ENCODE measurements around the gene PRRC2B.

The PRRC2B gene

DNA sequence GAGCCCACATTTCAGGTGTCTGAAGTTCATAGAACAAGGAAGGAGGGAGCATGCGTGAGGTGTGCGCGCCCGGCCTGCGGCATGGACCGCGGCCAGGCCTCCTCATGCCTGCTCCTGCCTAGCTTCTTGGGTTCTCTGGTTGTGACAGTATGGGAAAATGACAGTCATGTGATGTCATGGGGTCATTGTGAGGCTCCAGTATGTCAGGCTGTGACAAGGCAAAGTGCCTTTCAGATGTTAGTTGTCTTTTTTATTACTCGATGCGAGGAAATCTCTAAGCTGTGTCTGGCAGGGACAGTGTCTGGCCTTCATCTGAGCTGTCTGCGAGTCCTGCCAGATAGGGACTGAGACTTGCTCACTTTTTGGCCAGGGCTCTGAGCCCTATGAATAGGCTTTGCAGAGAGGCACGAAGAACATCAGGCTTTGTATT, 123.9 kb downstream of the PRRC2B start:
- no peak overlapping the region for H2BK5ac ChIP-seq (ENCODE audit: low read depth, low read length, poor library complexity)
- no peaks in the 10 kb centered on the region for H3K79me1 ChIP-seq (ENCODE audit: low read length)
- no peak overlapping the region for H4K12ac ChIP-seq (ENCODE audit: low read depth, low read length)
- no peaks in the 10 kb centered on the region for H3K27me3 ChIP-seq (ENCODE audit: insufficient read depth, low read length)
- H2BK12ac ChIP-seq (ENCODE audit: low read length), result no peak overlapping the region
- peaks cover 12% of the 10 kb centered on the region for H3K9me3 ChIP-seq (ENCODE audit: insufficient read depth, low read depth, low read length)
- H3K27ac ChIP-seq (ENCODE audit: low read depth, low read length), result no peak overlapping the region
- H4K8ac ChIP-seq (ENCODE audit: low read depth, low read length), result no peak overlapping the region
- no peak overlapping the region for H3K23ac ChIP-seq (ENCODE audit: low read length)
- no peak overlapping the region for H3K4me2 ChIP-seq (ENCODE audit: low read length)
- H3K4me1 ChIP-seq (ENCODE audit: control insufficient read depth in 1 of 2, insufficient read depth in 2 of 2, low read length in 2 of 2), result no peaks in the 10 kb centered on the region
- H2BK120ac ChIP-seq (ENCODE audit: insufficient read depth, low read length, poor library complexity), result no peak overlapping the region
- no peak overlapping the region for H2AFZ ChIP-seq (ENCODE audit: insufficient read depth, low read length, poor library complexity)
- no peak overlapping the region for H2AK5ac ChIP-seq (ENCODE audit: low read length)
- no CpG with 5 or more reads among the region's 11 CpGs for WGBS (ENCODE audit: extremely low coverage, insufficient coverage, insufficient read length)
- no peak overlapping the region for H3K4ac ChIP-seq (ENCODE audit: low read depth, low read length)
- H3K18ac ChIP-seq (ENCODE audit: low read length), result no peak overlapping the region
- H3K79me2 ChIP-seq (ENCODE audit: control insufficient read depth, insufficient read depth, low read length, poor library complexity), result no peaks in the 10 kb centered on the region
- no peak overlapping the region for H3K9ac ChIP-seq (ENCODE audit: low read length)
- no peak overlapping the region for H4K91ac ChIP-seq (ENCODE audit: low read depth, low read length)
- H3K14ac ChIP-seq (ENCODE audit: low read length), result no peak overlapping the region
- no peak for DNase-seq
- no peak overlapping the region for H3K4me3 ChIP-seq (ENCODE audit: low read depth, low read length)
- H3K36me3 ChIP-seq (ENCODE audit: control insufficient read depth in 1 of 2, insufficient read depth in 2 of 2, low read length in 2 of 2), result peaks cover 92 to 95% of the 10 kb centered on the region in 2 experiments

DNA sequence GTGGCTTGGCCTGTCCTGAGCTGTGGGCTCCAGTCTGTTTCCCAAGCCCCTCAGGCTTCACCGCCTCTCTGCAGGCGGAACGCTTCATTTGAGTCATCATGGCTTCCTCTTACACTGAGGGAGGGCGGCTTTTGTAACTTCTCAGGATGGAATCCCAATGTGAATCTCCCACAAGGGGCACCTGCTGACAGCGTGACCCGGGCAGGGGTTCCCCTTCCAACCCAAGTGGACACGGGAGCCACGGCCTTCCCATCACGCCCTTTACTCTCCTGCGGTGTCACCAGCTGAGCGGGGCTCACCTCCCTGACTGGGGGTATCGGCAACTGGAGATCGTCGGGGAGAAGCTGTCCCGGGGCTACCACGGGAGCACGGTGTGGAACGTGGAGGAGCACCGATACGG, 124.7 kb downstream of the PRRC2B start:
- H2BK5ac ChIP-seq (ENCODE audit: low read depth, low read length, poor library complexity), result no peak overlapping the region
- no peak overlapping the region for H4K8ac ChIP-seq (ENCODE audit: low read depth, low read length)
- H3K9me3 ChIP-seq (ENCODE audit: insufficient read depth, low read depth, low read length), result peaks cover 12% of the 10 kb centered on the region
- H3K36me3 ChIP-seq (ENCODE audit: control insufficient read depth in 1 of 2, insufficient read depth in 2 of 2, low read length in 2 of 2), result peaks cover 92 to 95% of the 10 kb centered on the region in 2 experiments
- no peak overlapping the region for H2BK120ac ChIP-seq (ENCODE audit: insufficient read depth, low read length, poor library complexity)
- H3K4me1 ChIP-seq (ENCODE audit: control insufficient read depth in 1 of 2, insufficient read depth in 2 of 2, low read length in 2 of 2), result no peaks in the 10 kb centered on the region
- H3K4ac ChIP-seq (ENCODE audit: low read depth, low read length), result no peak overlapping the region
- H4K91ac ChIP-seq (ENCODE audit: low read depth, low read length), result no peak overlapping the region
- no peak overlapping the region for H3K4me3 ChIP-seq (ENCODE audit: low read depth, low read length)
- no CpG with 5 or more reads among the region's 20 CpGs for WGBS (ENCODE audit: extremely low coverage, insufficient coverage, insufficient read length)
- no peak overlapping the region for H3K14ac ChIP-seq (ENCODE audit: low read length)
- H4K12ac ChIP-seq (ENCODE audit: low read depth, low read length), result no peak overlapping the region
- no peak overlapping the region for H2AK5ac ChIP-seq (ENCODE audit: low read length)
- H3K9ac ChIP-seq (ENCODE audit: low read length), result no peak overlapping the region
- H3K79me1 ChIP-seq (ENCODE audit: low read length), result no peaks in the 10 kb centered on the region
- no peaks in the 10 kb centered on the region for H3K27me3 ChIP-seq (ENCODE audit: insufficient read depth, low read length)
- no peak overlapping the region for H2BK12ac ChIP-seq (ENCODE audit: low read length)
- H3K23ac ChIP-seq (ENCODE audit: low read length), result no peak overlapping the region
- no peaks in the 10 kb centered on the region for H3K79me2 ChIP-seq (ENCODE audit: control insufficient read depth, insufficient read depth, low read length, poor library complexity)
- no peak overlapping the region for H2AFZ ChIP-seq (ENCODE audit: insufficient read depth, low read length, poor library complexity)
- DNase-seq, result no peak
- no peak overlapping the region for H3K4me2 ChIP-seq (ENCODE audit: low read length)
- no peak overlapping the region for H3K18ac ChIP-seq (ENCODE audit: low read length)
- no peak overlapping the region for H3K27ac ChIP-seq (ENCODE audit: low read depth, low read length)

DNA sequence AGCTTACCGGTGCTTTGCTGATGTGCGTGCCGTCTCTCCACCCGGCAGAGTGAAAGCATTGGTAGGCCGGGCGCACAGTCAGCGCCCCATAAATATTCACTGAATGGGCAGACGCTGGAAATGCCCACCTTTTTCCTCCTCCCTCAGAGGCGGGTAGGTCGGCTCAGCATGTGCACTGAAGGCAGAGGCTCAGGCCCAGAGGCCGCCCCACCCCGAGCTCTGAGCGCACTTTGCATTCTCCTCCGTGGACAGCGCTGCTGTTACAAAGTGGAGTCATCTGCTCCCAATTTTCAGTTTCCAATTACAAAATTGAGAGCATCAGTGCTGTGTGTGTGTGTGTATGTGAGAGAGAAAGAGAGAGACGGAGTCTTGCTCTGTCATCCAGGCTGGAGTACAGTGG, 126.6 kb downstream of the PRRC2B start:
- Histone ChIP-seq H3K23ac (ENCODE audit: low read length) (no peak overlapping the region), H3K27me3 (ENCODE audit: insufficient read depth, low read length) (no peaks in the 10 kb centered on the region), H3K36me3 (ENCODE audit: control insufficient read depth in 1 of 2, insufficient read depth in 2 of 2, low read length in 2 of 2) (peaks cover 89 to 96% of the 10 kb centered on the region in 2 experiments), H2BK120ac (ENCODE audit: insufficient read depth, low read length, poor library complexity) (no peak overlapping the region), H3K9ac (ENCODE audit: low read length) (no peak overlapping the region), H3K4ac (ENCODE audit: low read depth, low read length) (no peak overlapping the region), H2AFZ (ENCODE audit: insufficient read depth, low read length, poor library complexity) (no peak overlapping the region), H4K91ac (ENCODE audit: low read depth, low read length) (no peak overlapping the region), H3K79me1 (ENCODE audit: low read length) (peaks cover 3% of the 10 kb centered on the region), H3K9me3 (ENCODE audit: insufficient read depth, low read depth, low read length) (peaks cover 12% of the 10 kb centered on the region), H3K18ac (ENCODE audit: low read length) (no peak overlapping the region), H3K14ac (ENCODE audit: low read length) (no peak overlapping the region), H4K12ac (ENCODE audit: low read depth, low read length) (no peak overlapping the region), H2BK5ac (ENCODE audit: low read depth, low read length, poor library complexity) (no peak overlapping the region), H3K4me1 (ENCODE audit: control insufficient read depth in 1 of 2, insufficient read depth in 2 of 2, low read length in 2 of 2) (peaks cover 6 to 9% of the 10 kb centered on the region in 2 experiments), H3K27ac (ENCODE audit: low read depth, low read length) (no peak overlapping the region), H3K79me2 (ENCODE audit: control insufficient read depth, insufficient read depth, low read length, poor library complexity) (no peaks in the 10 kb centered on the region), H3K4me2 (ENCODE audit: low read length) (no peak overlapping the region), H4K8ac (ENCODE audit: low read depth, low read length) (no peak overlapping the region), H2BK12ac (ENCODE audit: low read length) (no peak overlapping the region), H3K4me3 (ENCODE audit: low read depth, low read length) (no peak overlapping the region), H2AK5ac (ENCODE audit: low read length) (no peak overlapping the region)
- WGBS (ENCODE audit: extremely low coverage, insufficient coverage, insufficient read length), result no CpG with 5 or more reads among the region's 16 CpGs
- DNase-seq, result no peak

DNA sequence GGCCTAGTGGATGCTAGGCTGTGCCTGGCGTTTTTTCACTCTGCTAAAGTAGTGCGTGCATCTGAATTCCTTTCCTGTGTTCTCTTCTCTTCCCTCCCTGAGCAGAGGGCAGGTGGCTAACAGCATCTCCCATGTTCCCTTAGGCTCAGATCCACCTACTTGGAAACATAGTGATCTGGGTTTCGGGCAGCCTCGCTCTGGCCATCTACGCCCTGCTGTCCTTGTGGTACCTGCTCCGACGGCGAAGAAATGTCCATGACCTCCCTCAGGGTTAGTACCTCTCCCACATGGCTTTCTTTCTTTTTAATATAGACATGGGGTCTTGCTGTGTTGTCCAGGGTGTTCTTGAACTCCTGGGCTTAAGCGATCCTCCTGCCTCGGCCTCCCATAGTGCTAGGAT, 127.3 kb downstream of the PRRC2B start:
- H4K12ac ChIP-seq (ENCODE audit: low read depth, low read length), result no peak overlapping the region
- no peaks in the 10 kb centered on the region for H3K79me2 ChIP-seq (ENCODE audit: control insufficient read depth, insufficient read depth, low read length, poor library complexity)
- no CpG with 5 or more reads among the region's 10 CpGs for whole genome bisulfite sequencing (ENCODE audit: extremely low coverage, insufficient coverage, insufficient read length)
- H2BK12ac ChIP-seq (ENCODE audit: low read length), result no peak overlapping the region
- no peak overlapping the region for H3K27ac ChIP-seq (ENCODE audit: low read depth, low read length)
- H3K79me1 ChIP-seq (ENCODE audit: low read length), result peaks cover 3% of the 10 kb centered on the region
- H3K18ac ChIP-seq (ENCODE audit: low read length), result no peak overlapping the region
- H3K9me3 ChIP-seq (ENCODE audit: insufficient read depth, low read depth, low read length), result peaks cover 10% of the 10 kb centered on the region
- no peak overlapping the region for H2AFZ ChIP-seq (ENCODE audit: insufficient read depth, low read length, poor library complexity)
- no peaks in the 10 kb centered on the region for H3K27me3 ChIP-seq (ENCODE audit: insufficient read depth, low read length)
- no peak overlapping the region for H4K91ac ChIP-seq (ENCODE audit: low read depth, low read length)
- no peak overlapping the region for H3K14ac ChIP-seq (ENCODE audit: low read length)
- H3K4me2 ChIP-seq (ENCODE audit: low read length), result no peak overlapping the region
- H3K9ac ChIP-seq (ENCODE audit: low read length), result no peak overlapping the region
- peaks cover 89 to 96% of the 10 kb centered on the region in 2 experiments for H3K36me3 ChIP-seq (ENCODE audit: control insufficient read depth in 1 of 2, insufficient read depth in 2 of 2, low read length in 2 of 2)
- no peak overlapping the region for H2BK120ac ChIP-seq (ENCODE audit: insufficient read depth, low read length, poor library complexity)
- H3K23ac ChIP-seq (ENCODE audit: low read length), result no peak overlapping the region
- no peak overlapping the region for H2AK5ac ChIP-seq (ENCODE audit: low read length)
- H4K8ac ChIP-seq (ENCODE audit: low read depth, low read length), result no peak overlapping the region
- no peak overlapping the region for H3K4ac ChIP-seq (ENCODE audit: low read depth, low read length)
- no peak for DNase-seq
- no peak overlapping the region for H3K4me3 ChIP-seq (ENCODE audit: low read depth, low read length)
- H3K4me1 ChIP-seq (ENCODE audit: control insufficient read depth in 1 of 2, insufficient read depth in 2 of 2, low read length in 2 of 2), result peaks cover 6 to 9% of the 10 kb centered on the region in 2 experiments
- H2BK5ac ChIP-seq (ENCODE audit: low read depth, low read length, poor library complexity), result no peak overlapping the region
